MM.1S (cell line): ENCODE measurements around the gene TSPAN3.

ENCODE experiments used
- DNase-seq: peaks from one replicate; pipeline ENCODE4 v3.0.0-alpha.2; 2015
- H2AFZ ChIP-seq: fragments of 300-600 bp; sonication (generic); 2 replicates; pipeline ENCODE4 v1.6.0; 2016; ENCODE audit warnings: antibody characterized with exemption, low read length
- H3F3A ChIP-seq: fragments of 300-600 bp; sonication (generic); 2 replicates; pipeline ENCODE4 v1.6.1; 2016; ENCODE audit warnings: mild to moderate bottlenecking, antibody characterized with exemption, low read length, moderate library complexity, mixed read lengths; ENCODE audit not compliant: insufficient read depth
- H3K27ac ChIP-seq: fragments of 300-600 bp; sonication (generic); 2 replicates; pipeline ENCODE4 v1.5.1; 2016; ENCODE audit warnings: mild to moderate bottlenecking, low read length
- H3K27me3 ChIP-seq: fragments of 300-600 bp; sonication (generic); replicated peaks from 2 replicates; pipeline ENCODE4 v1.6.0; 2016; ENCODE audit warnings: low read length; ENCODE audit not compliant: insufficient read depth
- H3K36me3 ChIP-seq: fragments of 300-600 bp; sonication (generic); replicated peaks from 2 replicates; pipeline ENCODE4 v1.6.1; 2016; ENCODE audit warnings: mild to moderate bottlenecking, low read length, mixed read lengths; ENCODE audit not compliant: insufficient read depth
- H3K4me1 ChIP-seq: fragments of 300-600 bp; sonication (generic); 2 replicates; pipeline ENCODE4 v1.6.1; 2016; ENCODE audit warnings: low read length, mixed read lengths
- H3K4me2 ChIP-seq: fragments of 300-600 bp; sonication (generic); 2 replicates; pipeline ENCODE4 v1.6.0; 2016; ENCODE audit warnings: low read depth, low read length
- H3K4me3 ChIP-seq: fragments of 300-600 bp; sonication (generic); 2 replicates; pipeline ENCODE4 v1.5.1; 2016; ENCODE audit warnings: low read length, mixed read lengths
- H3K79me2 ChIP-seq: fragments of 300-600 bp; sonication (generic); 2 replicates; pipeline ENCODE4 v1.6.1; 2016; ENCODE audit warnings: mixed run types, low read length, mixed read lengths
- H3K9ac ChIP-seq: fragments of 300-600 bp; sonication (generic); 2 replicates; pipeline ENCODE4 v1.6.1; 2016; ENCODE audit warnings: low read length, mixed read lengths
- H3K9me2 ChIP-seq: fragments of 300-600 bp; sonication (generic); replicated peaks from 2 replicates; pipeline ENCODE4 v1.6.1; 2016; ENCODE audit warnings: mild to moderate bottlenecking, low read length, mixed read lengths; ENCODE audit not compliant: insufficient read depth
- H3K9me3 ChIP-seq: fragments of 300-600 bp; sonication (generic); replicated peaks from 2 replicates; pipeline ENCODE4 v1.6.1; 2016; ENCODE audit warnings: mild to moderate bottlenecking, low read length, mixed read lengths; ENCODE audit not compliant: insufficient read depth
- H4K20me1 ChIP-seq: fragments of 300-600 bp; sonication (generic); 2 replicates; pipeline ENCODE4 v1.6.1; 2016; ENCODE audit warnings: mild to moderate bottlenecking, low read length, moderate library complexity, mixed read lengths; ENCODE audit not compliant: insufficient read depth
- EZH2 ChIP-seq: fragments of 300-600 bp; sonication (generic); optimal IDR thresholded peaks from 2 replicates; pipeline ENCODE3; 2017; ENCODE audit warnings: low read depth, mild to moderate bottlenecking, antibody characterized with exemption, low read length, mixed read lengths
- EZH2phosphoT487 ChIP-seq: fragments of 300-600 bp; sonication (generic); IDR thresholded peaks from 2 replicates; pipeline ENCODE4 v1.6.1; 2018; ENCODE audit warnings: antibody characterized with exemption, low read length
- TF ChIP-seq, protein P1 (sequence below): fragments of 300-600 bp; sonication (generic); IDR thresholded peaks from 2 replicates; pipeline ENCODE4 v1.5.1; 2016; ENCODE audit warnings: antibody characterized with exemption, low read length, mixed read lengths

The TSPAN3 gene

DNA sequence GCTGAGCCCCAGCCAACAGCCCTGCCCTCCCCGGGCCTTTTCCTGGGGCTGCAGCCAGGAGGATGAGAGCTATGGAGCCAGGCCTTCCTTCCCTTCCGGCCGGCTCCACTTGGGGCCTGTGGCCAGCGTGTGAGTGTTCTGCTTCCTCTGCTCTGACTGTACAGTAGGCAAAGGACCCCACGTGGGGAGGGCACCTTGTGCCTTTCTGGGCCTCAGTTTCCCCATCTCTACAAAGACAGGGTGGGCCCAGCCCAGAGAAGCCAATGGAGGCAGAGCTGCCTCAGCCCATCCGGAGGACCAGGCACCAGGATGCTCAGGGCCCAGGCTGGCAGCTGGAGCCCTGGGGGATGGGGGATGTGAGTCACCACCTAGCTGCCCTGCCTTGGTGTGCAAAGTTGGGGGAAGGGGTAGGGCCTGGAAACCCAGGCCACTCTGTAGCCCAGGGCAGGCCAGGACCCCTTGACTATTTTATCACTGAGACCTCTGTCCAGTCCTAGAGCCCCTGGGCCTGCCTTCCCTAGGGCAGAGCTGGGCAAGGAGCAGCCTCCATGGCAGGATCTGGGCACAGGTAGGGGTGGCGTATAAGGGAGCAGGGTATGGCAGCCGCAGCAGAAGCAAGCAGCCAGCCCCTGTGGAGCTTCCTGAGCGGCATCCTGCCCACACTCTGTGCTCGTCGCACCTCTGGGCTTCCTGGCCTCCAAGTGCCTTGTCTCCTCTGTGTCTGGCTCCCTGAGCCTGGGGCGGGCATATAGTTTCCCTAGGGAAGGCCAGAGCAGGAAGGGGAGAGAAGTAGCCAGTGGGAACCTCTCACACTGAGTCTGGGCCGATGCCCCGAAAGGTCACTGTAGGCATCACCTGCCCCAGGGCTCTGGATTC, 74.1 kb downstream of the TSPAN3 start:
- no peak overlapping the region for H3K27ac ChIP-seq
- H2AFZ ChIP-seq: no peak overlapping the region
- DNase-seq: no peak
- no peak overlapping the region for H3K9ac ChIP-seq
- no peaks in the 10 kb centered on the region for H3K27me3 ChIP-seq
- H3F3A ChIP-seq: no peaks in the 10 kb centered on the region
- no peaks in the 10 kb centered on the region for H3K79me2 ChIP-seq
- no peaks in the 10 kb centered on the region for H3K9me2 ChIP-seq
- H3K4me1 ChIP-seq: no peaks in the 10 kb centered on the region
- H4K20me1 ChIP-seq: no peaks in the 10 kb centered on the region
- H3K4me2 ChIP-seq: no peak overlapping the region
- H3K4me3 ChIP-seq: no peak overlapping the region
- no peak for TF ChIP-seq EZH2phosphoT487
- no peak for TF ChIP-seq EZH2
- TF ChIP-seq, protein P1, sequence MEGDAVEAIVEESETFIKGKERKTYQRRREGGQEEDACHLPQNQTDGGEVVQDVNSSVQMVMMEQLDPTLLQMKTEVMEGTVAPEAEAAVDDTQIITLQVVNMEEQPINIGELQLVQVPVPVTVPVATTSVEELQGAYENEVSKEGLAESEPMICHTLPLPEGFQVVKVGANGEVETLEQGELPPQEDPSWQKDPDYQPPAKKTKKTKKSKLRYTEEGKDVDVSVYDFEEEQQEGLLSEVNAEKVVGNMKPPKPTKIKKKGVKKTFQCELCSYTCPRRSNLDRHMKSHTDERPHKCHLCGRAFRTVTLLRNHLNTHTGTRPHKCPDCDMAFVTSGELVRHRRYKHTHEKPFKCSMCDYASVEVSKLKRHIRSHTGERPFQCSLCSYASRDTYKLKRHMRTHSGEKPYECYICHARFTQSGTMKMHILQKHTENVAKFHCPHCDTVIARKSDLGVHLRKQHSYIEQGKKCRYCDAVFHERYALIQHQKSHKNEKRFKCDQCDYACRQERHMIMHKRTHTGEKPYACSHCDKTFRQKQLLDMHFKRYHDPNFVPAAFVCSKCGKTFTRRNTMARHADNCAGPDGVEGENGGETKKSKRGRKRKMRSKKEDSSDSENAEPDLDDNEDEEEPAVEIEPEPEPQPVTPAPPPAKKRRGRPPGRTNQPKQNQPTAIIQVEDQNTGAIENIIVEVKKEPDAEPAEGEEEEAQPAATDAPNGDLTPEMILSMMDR: no peak
- H3K9me3 ChIP-seq: no peaks in the 10 kb centered on the region
- H3K36me3 ChIP-seq: no peaks in the 10 kb centered on the region

- Histone ChIP-seq H3K79me2 (no peaks in the 10 kb centered on the region), H2AFZ (no peak overlapping the region)
These were observed 74.8 kb downstream of the TSPAN3 start for GRCh38 chr15:76996076-76996525.

GRCh38 chr15:76994971-76995945, 75.7 kb downstream of the TSPAN3 start, which contains the start of gene PSTPIP1:
PSTPIP1 (plus strand) TSS chr15:76995126; CDS start chr15:76995574, 448 bp downstream.
- Histone ChIP-seq H2AFZ (no peak within 1 kb of the TSS), H3K9me2 (no peaks in the 10 kb centered on the region), H3K27ac (no peak within 1 kb of the TSS), H3K27me3 (no peaks in the 10 kb centered on the region), H4K20me1 (no peaks in the 10 kb centered on the region), H3K4me2 (no peak within 1 kb of the TSS), H3K9me3 (no peaks in the 10 kb centered on the region), H3K4me3 (no peak within 1 kb of the TSS), H3K36me3 (no peaks in the 10 kb centered on the region), H3K79me2 (no peaks in the 10 kb centered on the region), H3F3A (no peaks in the 10 kb centered on the region), H3K9ac (no peak within 1 kb of the TSS), H3K4me1 (no peaks in the 10 kb centered on the region)
- DNase-seq: no peak
- TF ChIP-seq, protein P1: no peak
- no peak for TF ChIP-seq EZH2phosphoT487
- no peak for TF ChIP-seq EZH2

More at GRCh38 chr15:76996076-76996525, 74.8 kb downstream of the TSPAN3 start:
- H3K9me3 ChIP-seq: no peaks in the 10 kb centered on the region
- H4K20me1 ChIP-seq: no peaks in the 10 kb centered on the region
- DNase-seq: no peak
- H3K4me3 ChIP-seq: no peak overlapping the region
- TF ChIP-seq, protein P1: no peak
- TF ChIP-seq EZH2phosphoT487 (no peak), EZH2 (no peak)
- no peaks in the 10 kb centered on the region for H3K4me1 ChIP-seq
- H3K27ac ChIP-seq: no peak overlapping the region
- H3K36me3 ChIP-seq: no peaks in the 10 kb centered on the region
- H3F3A ChIP-seq: no peaks in the 10 kb centered on the region
- no peak overlapping the region for H3K4me2 ChIP-seq
- H3K27me3 ChIP-seq: no peaks in the 10 kb centered on the region
- no peak overlapping the region for H3K9ac ChIP-seq
- H3K9me2 ChIP-seq: no peaks in the 10 kb centered on the region
